Measurements from ENCODE around the gene RALGPS2. TPM values are rescaled to one million over a fixed set of nuclear protein-coding genes. Genes with fewer than 3 reads are reported as not detected.

RALGPS2 gene
- total and polyA plus RNA-seq, 7 donors, result 6.6 to 24.3 (median 14.3) TPM

DNA sequence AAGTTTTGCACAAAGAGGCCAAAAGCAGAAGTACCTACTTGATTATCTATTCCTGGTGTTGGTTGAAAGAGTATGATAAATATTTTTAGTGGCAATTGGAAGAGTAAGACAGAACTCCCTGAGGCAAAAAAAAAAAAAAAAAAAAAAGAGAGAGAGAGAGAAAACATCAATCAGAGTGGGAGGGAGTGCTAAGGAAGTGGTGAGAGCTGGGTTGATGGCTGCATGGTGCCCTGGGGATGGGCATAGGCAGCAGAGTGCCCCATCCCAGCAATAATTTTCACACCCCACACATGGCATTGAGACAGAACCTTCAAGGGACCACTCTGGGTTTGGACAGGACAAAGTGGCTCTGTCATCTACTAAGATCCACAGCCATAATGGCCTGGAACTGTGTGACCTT lies 241.3 kb downstream of the RALGPS2 start:
- Histone ChIP-seq H3K27me3 (no peaks in the 10 kb centered on the region), H3K36me3 (no peaks in the 10 kb centered on the region), H3K4me3 (no peak overlapping the region), H3K27ac (no peak overlapping the region), H3K4me1 (peaks cover 0 to 8% (median 4%) of the 10 kb centered on the region in 4 donors), H3K9me3 (peaks cover 0 to 3% (median 0%) of the 10 kb centered on the region in 4 donors)
- no peak for DNase-seq
- TF ChIP-seq, protein P1, sequence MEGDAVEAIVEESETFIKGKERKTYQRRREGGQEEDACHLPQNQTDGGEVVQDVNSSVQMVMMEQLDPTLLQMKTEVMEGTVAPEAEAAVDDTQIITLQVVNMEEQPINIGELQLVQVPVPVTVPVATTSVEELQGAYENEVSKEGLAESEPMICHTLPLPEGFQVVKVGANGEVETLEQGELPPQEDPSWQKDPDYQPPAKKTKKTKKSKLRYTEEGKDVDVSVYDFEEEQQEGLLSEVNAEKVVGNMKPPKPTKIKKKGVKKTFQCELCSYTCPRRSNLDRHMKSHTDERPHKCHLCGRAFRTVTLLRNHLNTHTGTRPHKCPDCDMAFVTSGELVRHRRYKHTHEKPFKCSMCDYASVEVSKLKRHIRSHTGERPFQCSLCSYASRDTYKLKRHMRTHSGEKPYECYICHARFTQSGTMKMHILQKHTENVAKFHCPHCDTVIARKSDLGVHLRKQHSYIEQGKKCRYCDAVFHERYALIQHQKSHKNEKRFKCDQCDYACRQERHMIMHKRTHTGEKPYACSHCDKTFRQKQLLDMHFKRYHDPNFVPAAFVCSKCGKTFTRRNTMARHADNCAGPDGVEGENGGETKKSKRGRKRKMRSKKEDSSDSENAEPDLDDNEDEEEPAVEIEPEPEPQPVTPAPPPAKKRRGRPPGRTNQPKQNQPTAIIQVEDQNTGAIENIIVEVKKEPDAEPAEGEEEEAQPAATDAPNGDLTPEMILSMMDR (IDR thresholded peaks at IDR 0.05), result no peak
- TF ChIP-seq EP300 (IDR thresholded peaks at IDR 0.05), result no peak
- no peak for TF ChIP-seq POLR2AphosphoS5 (IDR thresholded peaks at IDR 0.05)
- intact Hi-C loops (cut with DNase I), result no loop called here

GRCh38 chr1:178969226-178969987 lies 244.4 kb downstream of the RALGPS2 start:
- Histone ChIP-seq H3K9me3 (peaks cover 0 to 3% (median 0%) of the 10 kb centered on the region in 4 donors), H3K36me3 (no peaks in the 10 kb centered on the region), H3K4me3 (no peak overlapping the region), H3K27ac (no peak overlapping the region), H3K4me1 (no peaks in the 10 kb centered on the region), H3K27me3 (no peaks in the 10 kb centered on the region)
- TF ChIP-seq EP300 (IDR thresholded peaks at IDR 0.05), result no peak
- TF ChIP-seq POLR2AphosphoS5 (IDR thresholded peaks at IDR 0.05), result no peak
- no peak for DNase-seq
- WGBS, 2 donors, result 93 to 94% methylated on average over 9 of the region's 9 CpGs
- intact Hi-C loops (cut with DNase I), result no loop called here

DNA sequence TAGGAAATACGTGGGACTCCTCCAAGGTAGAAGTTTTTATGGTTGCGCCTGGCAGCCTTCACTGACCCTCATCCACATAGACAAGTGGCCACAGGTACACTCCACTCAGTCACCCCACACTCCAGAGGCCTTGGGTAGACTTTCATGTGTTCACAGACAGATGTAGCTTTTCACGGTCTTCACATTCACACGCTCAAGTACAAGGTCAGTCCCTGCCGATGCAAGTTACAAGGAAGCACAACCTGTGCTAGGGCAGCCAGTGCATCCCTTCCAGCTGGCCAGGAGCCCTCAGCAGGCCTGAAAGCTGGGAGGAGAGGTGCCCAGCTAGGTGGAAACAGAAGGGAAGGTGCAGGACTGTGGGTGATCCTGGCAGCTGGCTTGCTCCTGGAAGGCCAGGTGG lies 245.1 kb downstream of the RALGPS2 start:
- no peak for DNase-seq
- 88 to 93% methylated on average over 5 of the region's 5 CpGs for WGBS, 2 donors
- H3K27ac ChIP-seq, result no peak overlapping the region
- no peak for TF ChIP-seq POLR2AphosphoS5 (IDR thresholded peaks at IDR 0.05)
- no peak for TF ChIP-seq POLR2A (IDR thresholded peaks at IDR 0.05)
- TF ChIP-seq, protein P1 (IDR thresholded peaks at IDR 0.05), result no peak
- no peak for TF ChIP-seq EP300 (IDR thresholded peaks at IDR 0.05)
- H3K4me1 ChIP-seq, result no peaks in the 10 kb centered on the region
- intact Hi-C loops (cut with DNase I), result no loop called here
- no peaks in the 10 kb centered on the region for H3K36me3 ChIP-seq
- H3K27me3 ChIP-seq, result no peaks in the 10 kb centered on the region
- no peak overlapping the region for H3K4me3 ChIP-seq
- H3K9me3 ChIP-seq, result no peaks in the 10 kb centered on the region

Small RNAs within 50 kb of the gene (small RNA-seq; reads per million reads assigned to genes)
- 0 to 0.36 (median 0.06) reads per million in 3 donors for gene MIR4424
- gene RF00092, result 0 reads per million in 3 donors

Other genes starting within 250 kb of the RALGPS2 start
- not detected for gene CLEC20A, start 228.3 kb upstream of the RALGPS2 start, total RNA-seq
- gene CLEC20A, start 228.3 kb upstream of the RALGPS2 start, polyA plus RNA-seq, result 1 to 10 TPM in 1 of 3 donors, not detected in 2; 1.3 TPM
- not detected for gene TEX35, start 212.1 kb upstream of the RALGPS2 start, total RNA-seq
- gene TEX35, start 212.1 kb upstream of the RALGPS2 start, polyA plus RNA-seq, result not detected
- gene ANGPTL1, start 145.8 kb downstream of the RALGPS2 start, total RNA-seq, result 100 to 1,000 TPM; 117 to 173 (median 140) TPM
- gene ANGPTL1, start 145.8 kb downstream of the RALGPS2 start, polyA plus RNA-seq, result 10 to 100 TPM in 1 of 3 donors, 1 to 10 TPM in 2; 1.4 to 20.7 (median 5.4) TPM

Data from sigmoid colon (tissue), 7 donors.